ENCODE measurements around the gene SEC61G. TPM values are rescaled to one million over a fixed set of nuclear protein-coding genes. Genes with fewer than 3 reads are reported as not detected.

Gene SEC61G
- total and polyA plus RNA-seq, 8 donors: 61.9 to 275 (median 90.5) TPM

- H3K27ac ChIP-seq: no peak overlapping the region
- intact Hi-C loops (cut with DNase I): no loop called here
- FAIRE-seq: no peak
Measured at GRCh38 chr7:54769203-54769602, 10.2 kb upstream of the SEC61G start.

GRCh38 chr7:54764861-54765260 is 5.8 kb upstream of the SEC61G start:
- TF ChIP-seq CTCF (IDR thresholded peaks at IDR 0.05): no peak
- H3K36me3 ChIP-seq: no peaks in the 10 kb centered on the region
- ATAC-seq (no peak), FAIRE-seq (no peak), DNase-seq (no peak)
- H3K27me3 ChIP-seq: no peaks in the 10 kb centered on the region
- intact Hi-C loops (cut with DNase I): no loop called here
- H3K27ac ChIP-seq: no peak overlapping the region
- 87 to 90% methylated on average over 9 of the region's 9 CpGs for WGBS, 2 donors
- H3K4me1 ChIP-seq: no peaks in the 10 kb centered on the region
- no peaks in the 10 kb centered on the region for H3K9me3 ChIP-seq
- no peak overlapping the region for H3K4me3 ChIP-seq

More at GRCh38 chr7:54769203-54769602, 10.2 kb upstream of the SEC61G start:
- ATAC-seq (no peak), DNase-seq (no peak)
- H3K4me3 ChIP-seq: no peak overlapping the region
- peaks cover 0 to 9% (median 0%) of the 10 kb centered on the region in 3 donors for H3K4me1 ChIP-seq
- H3K9me3 ChIP-seq: no peaks in the 10 kb centered on the region
- no peaks in the 10 kb centered on the region for H3K27me3 ChIP-seq
- WGBS, 2 donors: 77 to 79% methylated on average over 2 of the region's 2 CpGs
- no peaks in the 10 kb centered on the region for H3K36me3 ChIP-seq
- TF ChIP-seq CTCF (IDR thresholded peaks at IDR 0.05): no peak

- 34% methylated on average over 6 of the region's 6 CpGs for WGBS, 2 donors
- FAIRE-seq (no peak), ATAC-seq (no peak), DNase-seq (no peak)
- Histone ChIP-seq H3K36me3 (peaks cover 0 to 16% (median 7%) of the 10 kb centered on the region in 3 donors), H3K4me3 (peak overlapping the region; percentile 83 to 99 (median 94)), H3K27ac (no peak overlapping the region), H3K4me1 (peaks cover 0 to 17% (median 0%) of the 10 kb centered on the region in 3 donors), H3K9me3 (no peaks in the 10 kb centered on the region), H3K27me3 (no peaks in the 10 kb centered on the region)
- intact Hi-C loops (cut with DNase I): no loop called here
- TF ChIP-seq CTCF (IDR thresholded peaks at IDR 0.05): no peak
Measured at GRCh38 chr7:54757711-54758110, 1.3 kb downstream of the SEC61G start.

GRCh38 chr7:54749200-54749599 is 9.8 kb downstream of the SEC61G start:
- Histone ChIP-seq H3K36me3 (peaks cover 0 to 56% (median 10%) of the 10 kb centered on the region in 3 donors), H3K4me1 (no peaks in the 10 kb centered on the region), H3K27ac (no peak overlapping the region), H3K27me3 (no peaks in the 10 kb centered on the region), H3K4me3 (no peak overlapping the region), H3K9me3 (no peaks in the 10 kb centered on the region)
- DNase-seq (no peak), ATAC-seq (no peak), FAIRE-seq (no peak)
- WGBS, 2 donors: 70 to 84% methylated on average over 6 of the region's 6 CpGs
- intact Hi-C loops (cut with DNase I): no loop called here
- TF ChIP-seq CTCF (IDR thresholded peaks at IDR 0.05): no peak

GRCh38 chr7:54747234-54747633 is 11.8 kb downstream of the SEC61G start:
- Histone ChIP-seq H3K36me3 (peaks cover 0 to 45% (median 10%) of the 10 kb centered on the region in 3 donors), H3K4me1 (no peaks in the 10 kb centered on the region), H3K4me3 (no peak overlapping the region), H3K9me3 (no peaks in the 10 kb centered on the region), H3K27ac (no peak overlapping the region), H3K27me3 (no peaks in the 10 kb centered on the region)
- ATAC-seq (no peak), DNase-seq (no peak), FAIRE-seq (no peak)
- intact Hi-C loops (cut with DNase I): no loop called here
- 90 to 97% methylated on average over 5 of the region's 5 CpGs for WGBS, 2 donors
- TF ChIP-seq CTCF (IDR thresholded peaks at IDR 0.05): no peak
